Duodenal mucosa (tissue), 2 donors: Measurements from ENCODE around the gene ERI2.

Experiments used
- H3K27ac ChIP-seq: one replicate; pipeline ENCODE4 v1.7.0; 2013; ENCODE audit warnings: low read depth, low read length
- H3K27me3 ChIP-seq, 2 donors: one replicate each; pipeline ENCODE4 v1.7.0; 2013; ENCODE audit warnings: low read length in 2 of 2, control low read depth in 1 of 2; ENCODE audit not compliant: insufficient read depth in 2 of 2, control insufficient read depth in 1 of 2
- H3K36me3 ChIP-seq, 2 donors: one replicate each; pipeline ENCODE4 v1.7.0; 2013; ENCODE audit warnings: low read length in 2 of 2, control low read depth in 1 of 2; ENCODE audit not compliant: insufficient read depth in 2 of 2, control insufficient read depth in 1 of 2
- H3K4me1 ChIP-seq, 2 donors: one replicate each; pipeline ENCODE4 v1.7.0; 2013; ENCODE audit warnings: low read length in 2 of 2, control low read depth in 1 of 2; ENCODE audit not compliant: insufficient read depth in 2 of 2, control insufficient read depth in 1 of 2
- H3K4me3 ChIP-seq, 2 donors: one replicate each; pipeline ENCODE4 v1.7.0; 2013; ENCODE audit warnings: low read length in 2 of 2, low read depth in 1 of 2
- H3K9ac ChIP-seq, 2 donors: one replicate each; pipeline ENCODE4 v1.7.0; 2013; ENCODE audit warnings: low read length in 2 of 2, low read depth in 1 of 2
- H3K9me3 ChIP-seq, 2 donors: one replicate each; pipeline ENCODE4 v1.7.0; 2013; ENCODE audit warnings: low read length in 2 of 2, control low read depth in 1 of 2; ENCODE audit not compliant: control insufficient read depth in 1 of 2

The ERI2 gene

GRCh38 chr16:20755238-20755637 is 51.0 kb downstream of the ERI2 start:
- no peaks in the 10 kb centered on the region for H3K36me3 ChIP-seq
- no peak overlapping the region for H3K9ac ChIP-seq
- H3K27ac ChIP-seq = no peak overlapping the region
- no peaks in the 10 kb centered on the region for H3K27me3 ChIP-seq
- no peaks in the 10 kb centered on the region for H3K9me3 ChIP-seq
- no peaks in the 10 kb centered on the region for H3K4me1 ChIP-seq
- no peak overlapping the region for H3K4me3 ChIP-seq

GRCh38 chr16:20753727-20754126 is 52.5 kb downstream of the ERI2 start:
- Histone ChIP-seq H3K27ac (no peak overlapping the region), H3K4me3 (no peak overlapping the region), H3K36me3 (no peaks in the 10 kb centered on the region), H3K4me1 (no peaks in the 10 kb centered on the region), H3K9me3 (no peaks in the 10 kb centered on the region), H3K27me3 (no peaks in the 10 kb centered on the region), H3K9ac (no peak overlapping the region)

DNA sequence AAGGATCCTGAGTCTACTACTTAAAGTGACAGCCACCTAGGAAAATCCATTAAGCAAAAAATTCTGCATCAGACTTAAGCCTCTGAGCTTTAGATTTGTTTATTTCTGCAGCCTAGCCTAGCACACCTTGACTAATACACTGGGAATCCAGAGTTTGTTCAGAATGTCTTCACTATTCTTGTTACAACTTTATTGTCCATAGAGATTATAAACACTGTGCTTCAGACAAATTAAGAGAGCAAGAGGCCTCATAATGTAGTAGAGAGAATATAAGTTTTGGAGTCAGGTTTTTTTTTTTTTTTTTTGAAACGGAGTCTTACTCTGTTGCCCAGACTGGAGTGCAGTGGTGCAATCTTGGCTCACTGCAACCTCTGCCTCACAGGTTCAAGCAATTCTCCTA is 55.7 kb downstream of the ERI2 start:
- peaks cover 8 to 9% of the 10 kb centered on the region in 2 donors for H3K9me3 ChIP-seq
- H3K27ac ChIP-seq = no peak overlapping the region
- H3K36me3 ChIP-seq = no peaks in the 10 kb centered on the region
- no peaks in the 10 kb centered on the region for H3K4me1 ChIP-seq
- H3K27me3 ChIP-seq = no peaks in the 10 kb centered on the region
- no peak overlapping the region for H3K9ac ChIP-seq
- no peak overlapping the region for H3K4me3 ChIP-seq

DNA sequence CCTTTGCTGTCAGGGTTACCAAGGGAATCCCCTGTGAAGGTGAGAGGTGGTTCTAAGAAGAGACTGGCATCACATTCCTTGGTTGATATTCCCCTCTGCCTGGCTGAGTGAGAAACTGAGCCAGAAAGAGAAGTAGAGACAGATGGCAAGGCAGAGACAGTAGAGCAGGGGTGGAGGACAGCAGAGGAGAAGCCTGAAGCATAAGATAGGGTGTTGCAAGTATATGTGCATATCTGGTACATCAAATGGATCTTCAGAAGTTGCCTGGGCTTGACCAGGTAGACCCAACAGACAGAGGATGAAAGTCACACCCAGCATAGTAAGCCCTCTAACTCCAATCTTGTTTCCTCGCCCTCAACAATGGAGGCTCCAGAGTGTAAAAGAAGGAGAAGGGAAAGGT is 56.8 kb downstream of the ERI2 start:
- H3K9me3 ChIP-seq = peaks cover 8 to 9% of the 10 kb centered on the region in 2 donors
- no peaks in the 10 kb centered on the region for H3K36me3 ChIP-seq
- no peak overlapping the region for H3K27ac ChIP-seq
- H3K27me3 ChIP-seq = no peaks in the 10 kb centered on the region
- no peak overlapping the region for H3K4me3 ChIP-seq
- no peaks in the 10 kb centered on the region for H3K4me1 ChIP-seq
- H3K9ac ChIP-seq = no peak overlapping the region

- Histone ChIP-seq H3K9me3 (peaks cover 8 to 9% of the 10 kb centered on the region in 2 donors), H3K9ac (no peak overlapping the region), H3K4me1 (no peaks in the 10 kb centered on the region), H3K27me3 (no peaks in the 10 kb centered on the region), H3K36me3 (no peaks in the 10 kb centered on the region), H3K4me3 (no peak overlapping the region), H3K27ac (no peak overlapping the region)
These were observed 59.0 kb downstream of the ERI2 start for GRCh38 chr16:20747030-20747816.

- Histone ChIP-seq H3K27ac (no peak overlapping the region), H3K4me1 (peaks cover 0 to 3% of the 10 kb centered on the region in 2 donors), H3K27me3 (no peaks in the 10 kb centered on the region), H3K9me3 (peaks cover 8 to 9% of the 10 kb centered on the region in 2 donors), H3K36me3 (no peaks in the 10 kb centered on the region), H3K4me3 (no peak overlapping the region), H3K9ac (no peak overlapping the region)
These were observed 59.8 kb downstream of the ERI2 start for GRCh38 chr16:20746461-20746860.
